Measurements from ENCODE around the gene ANKMY1. TPM values are rescaled to one million over a fixed set of nuclear protein-coding genes. Genes with fewer than 3 reads are reported as not detected.

The ANKMY1 gene
- polyA plus RNA-seq, 3 donors, result 2.1 to 22.9 (median 2.9) TPM

GRCh38 chr2:240512109-240512485, 45.7 kb downstream of the ANKMY1 start:
- no peak for DNase-seq
- peak overlapping the region in 3 of 7 donors; percentile 12 to 30 (median 15) for H3K27ac Mint-ChIP-seq
- Histone ChIP-seq H3K27ac (ENCODE audit: low read depth in 1 of 2, low read length in 2 of 2) (no peak overlapping the region), H3K9me3 (replicated peaks in 1 of 2; ENCODE audit: control insufficient read depth in 1 of 2, insufficient read depth in 1 of 2, low read length in 2 of 2) (no peaks in the 10 kb centered on the region), H3K9ac (ENCODE audit: insufficient read depth, low read length, poor library complexity, severe bottlenecking) (no peak overlapping the region), H3K79me2 (ENCODE audit: insufficient read depth, low read length) (no peaks in the 10 kb centered on the region), H3K27me3 (ENCODE audit: control insufficient read depth in 2 of 2, insufficient read depth in 2 of 2, low read length in 2 of 2) (no peaks in the 10 kb centered on the region), H3K36me3 (replicated peaks in 1 of 2; ENCODE audit: control insufficient read depth in 1 of 2, insufficient read depth in 2 of 2, low read length in 2 of 2) (peaks cover 3 to 22% of the 10 kb centered on the region in 2 donors), H3K4me2 (replicated peaks; ENCODE audit: extremely low read depth, low read length, poor library complexity, severe bottlenecking) (no peak overlapping the region), H2AFZ (ENCODE audit: insufficient read depth, low read depth, low read length, poor library complexity, severe bottlenecking) (no peak overlapping the region), H4K20me1 (ENCODE audit: insufficient read depth, low read length) (no peaks in the 10 kb centered on the region), H3K4me3 (replicated peaks in 1 of 3; ENCODE audit: low read depth in 2 of 3, low read length in 3 of 3) (no peak overlapping the region), H3K4me1 (ENCODE audit: control insufficient read depth in 1 of 2, insufficient read depth in 2 of 2, low read length in 2 of 2) (peaks cover 13 to 15% of the 10 kb centered on the region in 2 donors)
- H3K9me3 Mint-ChIP-seq, result no peaks in the 10 kb centered on the region
- H3K27me3 Mint-ChIP-seq (ENCODE audit: low read depth in 3 of 3), result peaks cover 0 to 1% (median 0%) of the 10 kb centered on the region in 3 donors
- no peak overlapping the region for H3K4me3 Mint-ChIP-seq
- WGBS (ENCODE audit: insufficient coverage), result 100% methylated on average over 10 of the region's 11 CpGs
- TF ChIP-seq CTCF (IDR thresholded peaks at IDR 0.05), result no peak
- intact Hi-C loops (cut with micrococcal nuclease), result loop anchor here (5.0 to 10.0 kb wide), 4 partner anchors 73 to 323 kb away; partner anchors contain the start of gene CAPN10 (in 1 of the 2)
- peaks cover 17% of the 10 kb centered on the region for H3K4me1 Mint-ChIP-seq
- H3K36me3 Mint-ChIP-seq, result peaks cover 25 to 31% of the 10 kb centered on the region in 2 donors

GRCh38 chr2:240511351-240512108, 46.3 kb downstream of the ANKMY1 start:
- no peaks in the 10 kb centered on the region for H4K20me1 ChIP-seq (ENCODE audit: insufficient read depth, low read length)
- H3K4me1 ChIP-seq (ENCODE audit: control insufficient read depth in 1 of 2, insufficient read depth in 2 of 2, low read length in 2 of 2), result peaks cover 13 to 15% of the 10 kb centered on the region in 2 donors
- H3K27me3 ChIP-seq (ENCODE audit: control insufficient read depth in 2 of 2, insufficient read depth in 2 of 2, low read length in 2 of 2), result no peaks in the 10 kb centered on the region
- H3K9ac ChIP-seq (ENCODE audit: insufficient read depth, low read length, poor library complexity, severe bottlenecking), result no peak overlapping the region
- Mint-ChIP-seq H3K4me1 (peaks cover 17% of the 10 kb centered on the region), H3K27me3 (ENCODE audit: low read depth in 3 of 3) (peaks cover 0 to 1% (median 0%) of the 10 kb centered on the region in 3 donors), H3K9me3 (no peaks in the 10 kb centered on the region), H3K27ac (peak overlapping the region in 1 of 7 donors; percentile 30), H3K4me3 (no peak overlapping the region), H3K36me3 (peaks cover 25 to 28% of the 10 kb centered on the region in 2 donors)
- WGBS (ENCODE audit: insufficient coverage), result 94% methylated on average over 26 of the region's 31 CpGs
- H3K9me3 ChIP-seq (replicated peaks in 1 of 2; ENCODE audit: control insufficient read depth in 1 of 2, insufficient read depth in 1 of 2, low read length in 2 of 2), result no peaks in the 10 kb centered on the region
- DNase-seq, result no peak
- H3K27ac ChIP-seq (ENCODE audit: low read depth in 1 of 2, low read length in 2 of 2), result no peak overlapping the region
- no peak overlapping the region for H3K4me3 ChIP-seq (replicated peaks in 1 of 3; ENCODE audit: low read depth in 2 of 3, low read length in 3 of 3)
- no peak overlapping the region for H2AFZ ChIP-seq (ENCODE audit: insufficient read depth, low read depth, low read length, poor library complexity, severe bottlenecking)
- intact Hi-C loops (cut with micrococcal nuclease), result loop anchor here (5.0 to 10.0 kb wide), 4 partner anchors 73 to 323 kb away; partner anchors contain the start of gene CAPN10 (in 1 of the 2)
- H3K36me3 ChIP-seq (replicated peaks in 1 of 2; ENCODE audit: control insufficient read depth in 1 of 2, insufficient read depth in 2 of 2, low read length in 2 of 2), result peaks cover 3 to 22% of the 10 kb centered on the region in 2 donors
- H3K4me2 ChIP-seq (replicated peaks; ENCODE audit: extremely low read depth, low read length, poor library complexity, severe bottlenecking), result no peak overlapping the region
- TF ChIP-seq CTCF (IDR thresholded peaks at IDR 0.05), result no peak
- H3K79me2 ChIP-seq (ENCODE audit: insufficient read depth, low read length), result no peaks in the 10 kb centered on the region

Measured in CD14-positive monocyte (primary cell).